Neural cell (in vitro differentiated cells): ENCODE measurements around the gene EXOC6B. TPM values are rescaled to one million over a fixed set of nuclear protein-coding genes. Genes with fewer than 3 reads are reported as not detected.

ENCODE experiments used
- H2AFZ ChIP-seq: fragments of 200-600, 300-800 bp; sonication (generic), shearing (Covaris generic); 2 replicates; pipeline ENCODE4 v1.6.0; 2014; ENCODE audit warnings: low read depth, mild to moderate bottlenecking, antibody characterized with exemption, low read length, moderate library complexity
- H3F3A ChIP-seq: fragments of 200-600 bp; shearing (Covaris generic); 2 replicates; pipeline ENCODE4 v1.6.1; 2016; ENCODE audit warnings: mild to moderate bottlenecking, moderate library complexity, mixed read lengths, antibody characterized with exemption, low read length; ENCODE audit not compliant: insufficient read depth, poor library complexity, severe bottlenecking
- H3K27ac ChIP-seq: fragments of 200-600, 300-800 bp; sonication (generic), shearing (Covaris generic); 2 replicates; pipeline ENCODE4 v1.5.1; 2014; ENCODE audit warnings: mild to moderate bottlenecking, low read length, moderate library complexity
- H3K27me3 ChIP-seq: fragments of 300-800, 200-600 bp; sonication (generic), shearing (Covaris generic); 2 replicates; pipeline ENCODE4 v1.6.0; 2014; ENCODE audit warnings: mild to moderate bottlenecking, low read depth, low read length, moderate library complexity; ENCODE audit not compliant: insufficient read depth
- H3K36me3 ChIP-seq: fragments of 300-800, 200-600 bp; sonication (generic), shearing (Covaris generic); 2 replicates; pipeline ENCODE4 v1.5.1; 2014; ENCODE audit warnings: mild to moderate bottlenecking, antibody characterized with exemption, low read length, moderate library complexity; ENCODE audit not compliant: insufficient read depth
- H3K4me2 ChIP-seq: fragments of 300-800, 200-600 bp; sonication (generic), shearing (Covaris generic); 2 replicates; pipeline ENCODE4 v1.6.0; 2014; ENCODE audit warnings: mild to moderate bottlenecking, low read length
- H3K4me3 ChIP-seq: fragments of 300-800, 200-600 bp; sonication (generic), shearing (Covaris generic); 2 replicates; pipeline ENCODE4 v1.5.1; 2014; ENCODE audit warnings: mild to moderate bottlenecking, low read length, moderate library complexity
- H3K79me2 ChIP-seq: fragments of 200-600 bp; shearing (Covaris generic); replicated peaks from 2 replicates; pipeline ENCODE4 v1.6.0; 2014; ENCODE audit warnings: mild to moderate bottlenecking, low read length, moderate library complexity; ENCODE audit not compliant: insufficient read depth
- H3K9ac ChIP-seq: fragments of 300-800, 200-600 bp; sonication (generic), shearing (Covaris generic); 2 replicates; pipeline ENCODE4 v1.6.1; 2016; ENCODE audit warnings: mild to moderate bottlenecking, low read length, mixed read lengths
- H3K9me2 ChIP-seq: fragments of 200-600 bp; shearing (Covaris generic); 2 replicates; pipeline ENCODE4 v1.6.1; 2016; ENCODE audit warnings: mild to moderate bottlenecking, low read length, mixed read lengths; ENCODE audit not compliant: insufficient read depth
- H3K9me3 ChIP-seq: fragments of 200-600, 300-800 bp; sonication (generic), shearing (Covaris generic); 2 replicates; pipeline ENCODE4 v1.6.1; 2016; ENCODE audit warnings: mild to moderate bottlenecking, mixed run types, low read length, moderate library complexity, mixed read lengths
- H4K20me1 ChIP-seq: fragments of 200-600 bp; shearing (Covaris generic); 2 replicates; pipeline ENCODE4 v1.6.1; 2016; ENCODE audit warnings: mild to moderate bottlenecking, mixed run types; ENCODE audit not compliant: insufficient read depth
- CTCF ChIP-seq: fragments of 450-650 bp; IDR thresholded peaks from 2 replicates; pipeline ENCODE4 v1.5.1; 2014; ENCODE audit warnings: antibody characterized with exemption, mild to moderate bottlenecking, moderate library complexity; ENCODE audit not compliant: poor library complexity, severe bottlenecking
- EP300 ChIP-seq: fragments of 450-650 bp; conservative IDR thresholded peaks from 2 replicates; pipeline ENCODE4 v1.6.1; 2014; ENCODE audit warnings: antibody characterized with exemption, mild to moderate bottlenecking, moderate library complexity; ENCODE audit not compliant: poor library complexity, severe bottlenecking
- EZH2 ChIP-seq: fragments of 200-600, 300-800 bp; shearing (Covaris generic), sonication (generic); IDR thresholded peaks from 2 replicates; pipeline ENCODE4 v1.6.1; 2014; ENCODE audit warnings: antibody characterized with exemption, low read length, borderline replicate concordance, mild to moderate bottlenecking; ENCODE audit not compliant: insufficient read depth, poor library complexity, severe bottlenecking
- MXI1 ChIP-seq: fragments of 450-650 bp; conservative IDR thresholded peaks from 2 replicates; pipeline ENCODE4 v1.6.1; 2014; ENCODE audit warnings: antibody characterized with exemption, mild to moderate bottlenecking; ENCODE audit not compliant: poor library complexity, severe bottlenecking
- POLR2AphosphoS5 ChIP-seq: IDR thresholded peaks from 2 replicates; pipeline ENCODE4 v1.6.1; 2012
- RAD21 ChIP-seq: fragments of 450-650 bp; conservative IDR thresholded peaks from 2 replicates; pipeline ENCODE4 v1.6.1; 2014; ENCODE audit warnings: antibody characterized with exemption, mild to moderate bottlenecking, moderate library complexity
- REST ChIP-seq: IDR thresholded peaks from 2 replicates; pipeline ENCODE4 v1.6.1; 2012; ENCODE audit warnings: borderline replicate concordance
- SMC3 ChIP-seq: fragments of 450-650 bp; conservative IDR thresholded peaks from 2 replicates; pipeline ENCODE4 v1.6.1; 2014; ENCODE audit warnings: antibody characterized with exemption, mild to moderate bottlenecking, moderate library complexity; ENCODE audit not compliant: poor library complexity
- TAF1 ChIP-seq: IDR thresholded peaks from 2 replicates; pipeline ENCODE4 v1.6.1; 2012; ENCODE audit warnings: low read depth
- polyA plus RNA-seq: library from polyadenylated mRNA; depleted of rRNA; stranded (reverse); fragments of >200 nt; gene quantifications from 2 replicates; pipeline ENCODE4 v1.2.3, GENCODE V29; 2014

Gene EXOC6B
- polyA plus RNA-seq, 1 donor from 2014 or later: 23.4 TPM

- no peak overlapping the region for H3K4me3 ChIP-seq
- H3F3A ChIP-seq: no peaks in the 10 kb centered on the region
- H3K9ac ChIP-seq: no peak overlapping the region
- no peaks in the 10 kb centered on the region for H4K20me1 ChIP-seq
- peaks cover 5% of the 10 kb centered on the region for H3K9me3 ChIP-seq
- H3K4me2 ChIP-seq: no peak overlapping the region
- no peaks in the 10 kb centered on the region for H3K36me3 ChIP-seq
- no peaks in the 10 kb centered on the region for H3K79me2 ChIP-seq
- H3K9me2 ChIP-seq: no peaks in the 10 kb centered on the region
- H3K27me3 ChIP-seq: no peaks in the 10 kb centered on the region
- no peak overlapping the region for H3K27ac ChIP-seq
- no peak overlapping the region for H2AFZ ChIP-seq
- TF ChIP-seq EZH2 (no peak), RAD21 (no peak), CTCF (no peak), POLR2AphosphoS5 (no peak)
These were observed 570.3 kb downstream of the EXOC6B start for GRCh38 chr2:72255540-72255939.

GRCh38 chr2:72254831-72255451 is 570.9 kb downstream of the EXOC6B start:
- peaks cover 5% of the 10 kb centered on the region for H3K9me3 ChIP-seq
- H2AFZ ChIP-seq: no peak overlapping the region
- H3K9ac ChIP-seq: no peak overlapping the region
- no peak overlapping the region for H3K4me2 ChIP-seq
- no peaks in the 10 kb centered on the region for H3K27me3 ChIP-seq
- H3F3A ChIP-seq: no peaks in the 10 kb centered on the region
- no peaks in the 10 kb centered on the region for H3K36me3 ChIP-seq
- no peak overlapping the region for H3K4me3 ChIP-seq
- no peaks in the 10 kb centered on the region for H4K20me1 ChIP-seq
- TF ChIP-seq POLR2AphosphoS5 (no peak), REST (no peak), MXI1 (no peak), CTCF (no peak), EZH2 (no peak), SMC3 (no peak), TAF1 (no peak), EP300 (no peak), RAD21 (no peak)
- no peaks in the 10 kb centered on the region for H3K79me2 ChIP-seq
- H3K9me2 ChIP-seq: no peaks in the 10 kb centered on the region
- no peak overlapping the region for H3K27ac ChIP-seq
